ENCODE data around the gene DDAH1. TPM values are rescaled to one million over a fixed set of nuclear protein-coding genes. Genes with fewer than 3 reads are reported as not detected.

DDAH1 gene
- total RNA-seq, 1 donor from 2014 or later = 46.6 TPM

DNA sequence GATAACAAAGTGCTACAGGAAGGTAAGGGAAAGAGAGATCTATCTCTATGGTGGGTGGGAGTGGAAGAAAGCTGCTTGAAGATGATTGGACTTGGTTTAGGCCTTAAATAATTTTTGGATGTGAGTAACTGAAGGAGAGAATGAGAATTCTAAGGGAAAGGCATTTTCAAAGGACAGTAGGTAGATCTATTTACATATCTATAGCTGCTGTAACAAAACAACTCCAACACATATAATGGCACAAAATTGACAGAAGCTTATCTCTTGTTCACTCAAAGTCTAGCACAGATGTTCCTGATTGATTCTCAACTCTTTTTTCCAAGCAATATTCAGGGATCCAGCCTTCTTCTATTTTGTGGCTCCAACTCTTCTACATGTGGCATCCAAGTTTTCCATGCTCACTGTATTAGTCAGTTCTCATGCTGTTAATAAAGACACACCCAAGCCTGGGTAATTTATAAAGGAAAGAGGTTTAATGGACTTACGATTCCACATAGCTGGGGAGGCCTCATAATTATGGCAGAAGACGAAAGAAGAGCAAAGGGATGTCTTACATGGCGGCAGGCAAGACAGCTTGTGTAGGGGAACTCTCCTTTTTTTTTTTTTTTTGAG, 3.1 kb upstream of the DDAH1 start:
- no peak for DNase-seq

DNA sequence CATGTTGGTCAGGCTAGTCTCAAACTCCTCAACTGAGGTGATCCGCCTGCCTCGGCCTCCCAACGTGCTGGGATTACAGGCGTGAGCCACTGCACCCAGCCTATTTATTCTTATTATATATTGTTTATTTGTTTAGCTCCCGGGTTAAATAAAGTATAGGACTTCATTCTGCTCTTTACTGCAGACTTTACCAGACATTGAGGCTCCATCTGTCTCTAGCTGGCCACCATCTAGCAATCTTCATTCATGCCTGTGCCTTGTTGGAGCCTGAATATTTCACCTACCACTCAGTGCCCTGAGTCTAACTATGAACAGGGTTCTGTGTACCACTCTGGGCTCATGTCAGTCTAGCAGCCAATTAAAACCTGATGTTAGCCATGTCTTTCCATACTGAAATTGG, 2.1 kb upstream of the DDAH1 start:
- no peak for DNase-seq

DNA sequence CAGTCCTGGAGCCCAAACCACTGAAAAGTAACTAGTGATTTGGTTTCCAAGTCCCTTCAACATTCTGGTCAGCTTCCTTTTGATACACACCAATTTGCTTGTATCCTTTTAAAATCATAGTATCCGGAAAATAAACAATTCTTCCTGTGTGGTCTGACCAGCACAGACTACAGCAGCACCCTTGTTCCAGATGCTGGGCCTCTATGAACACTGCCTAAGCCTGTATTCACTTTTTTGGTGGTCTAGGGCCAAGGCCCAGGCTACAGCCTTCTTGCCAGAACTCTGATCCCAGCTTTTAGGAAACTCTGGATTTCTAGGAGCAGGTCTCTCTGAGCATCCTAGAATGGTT, 801 bp upstream of the DDAH1 start:
- no peak for DNase-seq

DNA sequence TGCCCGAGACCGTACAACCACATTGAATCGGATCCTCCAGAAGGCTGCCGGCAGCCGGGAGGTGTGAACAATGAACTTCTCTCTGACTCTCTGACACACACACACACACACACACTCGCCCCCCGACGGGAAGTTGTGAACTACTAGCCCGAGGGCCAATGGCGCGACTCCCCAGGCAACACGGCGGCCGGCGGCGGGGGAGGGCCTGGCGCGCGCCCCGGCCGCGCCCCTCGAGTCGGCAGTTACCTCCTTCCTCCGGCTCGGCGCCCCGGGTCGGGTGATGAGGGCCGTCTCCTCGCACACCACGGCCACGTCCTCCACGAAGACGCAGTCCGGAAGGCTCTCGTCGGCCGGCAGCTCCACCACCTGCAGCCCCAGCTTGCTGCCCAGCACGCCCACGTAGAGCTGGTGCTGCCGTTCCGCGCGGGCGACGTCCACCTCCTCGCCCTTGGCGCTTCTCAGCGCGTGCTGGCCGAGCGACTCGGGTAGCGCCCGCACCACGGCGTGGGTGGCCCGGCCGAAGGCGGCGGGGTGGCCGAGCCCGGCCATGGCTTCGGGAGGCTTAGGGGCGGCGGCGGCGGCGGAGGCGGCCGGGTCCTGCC, 361 bp downstream of the DDAH1 start:
- DNase-seq = peak; percentile 95

DNA sequence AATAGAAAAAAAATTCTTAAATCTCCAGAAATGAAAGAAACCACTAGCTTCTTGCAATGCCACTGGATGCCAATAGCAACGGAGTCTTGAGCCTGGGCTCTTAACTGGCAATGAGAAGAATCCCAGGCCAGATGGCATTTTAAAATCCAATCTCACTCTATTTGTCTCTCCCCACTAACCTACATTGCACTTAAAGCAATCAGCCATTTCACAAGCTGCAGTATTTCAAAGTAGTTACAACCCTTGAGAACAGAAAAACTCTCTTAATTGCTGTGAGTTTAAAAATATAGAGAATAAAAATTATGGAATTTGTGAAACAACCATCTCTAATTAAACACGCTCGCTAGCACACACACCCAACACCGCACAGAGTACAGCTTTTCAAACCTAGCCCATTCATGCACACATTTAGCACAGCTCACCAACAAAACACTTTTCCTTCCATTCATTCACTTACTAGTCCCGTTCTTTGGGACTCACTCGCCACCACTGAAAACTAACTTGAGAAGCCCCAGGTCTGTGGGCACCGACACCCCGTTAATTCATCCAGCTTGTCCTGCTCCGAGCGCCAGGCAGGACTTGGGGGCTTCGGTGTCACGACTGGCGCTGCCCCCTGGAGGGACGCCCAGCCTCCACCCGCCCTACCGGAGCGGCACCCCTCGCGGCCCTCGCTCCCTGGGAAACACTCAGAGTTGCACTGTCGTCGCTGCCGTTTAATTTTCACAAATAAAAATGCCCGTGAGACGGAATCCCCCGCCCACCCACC, 1.0 kb downstream of the DDAH1 start:
- peak; percentile 53 for DNase-seq

DNA sequence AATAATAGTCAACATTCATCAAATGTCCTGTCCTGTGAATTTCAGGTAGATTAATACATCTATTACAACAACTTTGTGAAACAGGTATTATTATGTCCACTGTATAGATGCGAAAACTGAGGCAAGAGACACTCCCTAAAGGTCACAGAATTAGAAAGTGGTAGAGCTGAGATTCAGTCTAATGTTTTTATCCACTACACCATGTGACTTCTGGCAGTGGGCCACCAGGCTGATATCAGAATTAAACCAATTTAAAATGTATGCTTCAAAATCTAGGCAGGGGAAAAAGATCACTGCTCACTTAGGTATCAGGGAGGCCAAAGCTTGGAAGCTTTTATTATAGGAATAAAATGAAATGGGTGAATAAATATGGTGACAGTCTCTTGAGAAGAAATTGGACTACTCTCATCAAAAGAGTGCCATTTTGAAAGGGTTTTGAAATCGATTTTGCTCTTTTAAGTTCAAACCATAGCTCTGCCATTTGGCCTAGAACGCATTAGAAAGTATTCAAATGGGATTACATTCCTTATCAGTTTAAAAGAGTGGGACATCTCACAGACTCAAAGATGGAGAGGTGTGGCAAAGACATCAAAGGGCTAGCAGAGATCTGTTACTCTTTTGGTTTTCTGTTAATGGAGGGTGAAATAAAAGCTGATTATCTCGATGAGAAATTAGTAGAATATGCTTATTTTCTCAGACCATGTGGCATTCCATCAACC, 1.9 kb downstream of the DDAH1 start:
- DNase-seq = no peak

DNA sequence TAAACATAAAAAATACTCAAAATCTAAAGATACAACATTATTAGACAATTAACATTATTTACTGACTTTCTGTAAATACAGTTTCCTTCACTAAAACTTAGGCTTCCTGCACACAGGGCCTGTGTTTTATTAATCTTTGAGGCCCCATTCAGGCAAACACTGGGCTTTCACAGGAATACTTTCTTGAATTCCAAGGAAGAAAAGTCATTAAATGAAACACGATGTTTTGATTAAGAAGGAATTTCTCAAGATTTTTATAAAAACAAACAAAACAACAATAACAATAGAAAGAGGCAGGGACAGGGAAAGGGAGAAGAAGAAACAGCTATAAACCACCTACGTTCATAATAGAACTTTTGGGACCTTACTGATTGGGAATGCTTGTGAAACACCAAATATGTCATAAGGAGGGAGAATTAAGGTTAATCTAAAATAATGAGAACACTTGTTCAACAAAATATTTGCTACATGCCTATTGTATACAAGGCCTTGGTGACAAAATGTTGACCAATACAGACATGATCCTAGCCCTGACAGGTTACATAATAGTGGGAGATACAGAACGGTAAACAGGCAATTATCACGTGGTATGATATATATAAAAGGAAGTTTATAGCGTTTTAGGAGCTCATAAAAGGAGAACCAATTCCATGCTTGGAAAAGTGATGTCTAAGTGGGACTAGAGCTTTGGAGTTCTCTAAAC, 3.6 kb downstream of the DDAH1 start:
- DNase-seq = no peak

DNA sequence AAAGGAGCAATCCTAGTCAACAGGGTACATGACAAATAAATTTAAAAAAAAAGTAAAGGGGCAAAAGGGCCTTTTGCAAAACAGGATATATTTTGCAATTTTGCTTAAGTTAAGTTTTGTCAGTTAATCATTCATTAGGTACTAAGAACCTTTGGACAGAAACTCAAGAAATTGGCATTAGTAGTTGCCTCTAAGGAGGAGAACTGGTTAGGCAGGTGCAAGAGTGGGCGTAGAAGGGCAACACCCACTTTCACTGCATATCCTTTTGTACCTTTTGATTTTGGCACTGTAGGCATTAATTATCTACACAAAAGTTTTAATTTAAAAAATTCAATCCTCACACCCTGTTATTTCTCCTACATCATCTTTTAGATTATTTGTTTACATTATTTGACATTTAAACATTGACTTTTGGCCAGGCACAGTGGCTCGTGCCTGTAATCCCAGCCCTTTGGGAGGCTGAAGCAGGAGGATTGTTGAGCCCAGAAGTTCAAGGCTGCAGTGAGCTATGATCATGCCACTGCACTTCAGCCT, 4.3 kb downstream of the DDAH1 start:
- DNase-seq = no peak

DNA sequence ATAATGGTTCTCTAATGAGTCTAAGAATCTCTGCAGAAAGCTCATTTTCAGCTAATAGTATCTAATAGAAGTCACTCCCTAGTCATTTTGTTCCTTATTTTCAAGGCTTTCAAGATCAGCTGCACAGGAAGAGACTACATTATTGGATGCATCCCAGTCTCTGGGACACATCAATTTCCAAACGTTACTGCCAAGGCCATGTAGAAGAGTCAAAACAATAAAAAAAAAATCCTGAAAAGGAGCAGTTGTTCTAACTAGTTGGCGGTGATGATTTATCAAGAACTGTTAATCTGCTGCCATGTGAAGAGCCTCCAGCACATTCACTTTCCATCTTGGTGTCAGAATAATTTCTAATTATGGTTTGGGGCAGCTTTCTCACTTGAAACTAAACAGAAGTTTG, 5.7 kb downstream of the DDAH1 start:
- DNase-seq = no peak

DNA sequence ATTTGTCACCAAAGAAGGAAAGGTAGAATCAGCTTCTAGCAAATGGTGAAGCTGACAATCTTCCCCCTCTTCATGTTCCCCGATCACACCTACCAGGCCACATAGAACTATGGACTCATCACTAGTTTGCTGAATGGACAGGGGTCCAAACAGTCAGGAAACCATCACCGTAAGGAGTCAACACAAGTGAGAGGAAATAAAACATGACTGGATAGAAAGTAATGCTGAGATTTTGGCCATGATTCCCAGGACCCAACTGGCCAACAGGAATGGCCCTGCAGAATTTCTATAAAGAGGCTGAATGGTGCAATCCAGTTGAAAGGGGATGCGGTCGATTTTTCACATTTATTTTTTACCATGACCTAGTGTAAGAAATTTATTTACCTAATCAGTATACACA, 10.7 kb downstream of the DDAH1 start:
- DNase-seq = no peak

DNA sequence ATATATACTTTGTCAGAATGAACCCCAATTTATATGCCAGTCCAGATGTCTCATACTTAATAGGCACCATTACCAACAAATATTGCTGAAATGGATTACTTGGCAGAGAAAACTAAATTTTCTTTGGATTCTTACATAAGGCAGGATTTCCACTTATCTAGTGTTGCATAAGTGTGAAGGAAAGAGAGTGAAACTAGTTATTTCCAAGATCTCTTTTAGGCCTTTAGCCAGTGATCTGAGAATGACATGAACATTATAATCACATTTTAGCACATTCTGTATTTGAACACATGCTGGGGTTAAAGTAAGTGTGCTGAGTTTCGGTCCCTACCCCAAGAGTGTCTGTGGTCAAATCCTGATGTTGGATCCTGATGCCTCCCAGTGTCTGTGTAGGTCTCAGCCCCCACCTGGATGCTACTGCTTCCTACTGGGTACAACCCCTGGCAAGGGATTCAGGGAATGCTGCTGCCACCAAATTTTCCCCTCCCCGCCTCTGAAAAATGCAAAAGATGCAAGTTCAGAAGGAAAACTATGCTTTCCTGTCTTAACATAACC, 11.2 kb downstream of the DDAH1 start:
- DNase-seq = no peak

DNA sequence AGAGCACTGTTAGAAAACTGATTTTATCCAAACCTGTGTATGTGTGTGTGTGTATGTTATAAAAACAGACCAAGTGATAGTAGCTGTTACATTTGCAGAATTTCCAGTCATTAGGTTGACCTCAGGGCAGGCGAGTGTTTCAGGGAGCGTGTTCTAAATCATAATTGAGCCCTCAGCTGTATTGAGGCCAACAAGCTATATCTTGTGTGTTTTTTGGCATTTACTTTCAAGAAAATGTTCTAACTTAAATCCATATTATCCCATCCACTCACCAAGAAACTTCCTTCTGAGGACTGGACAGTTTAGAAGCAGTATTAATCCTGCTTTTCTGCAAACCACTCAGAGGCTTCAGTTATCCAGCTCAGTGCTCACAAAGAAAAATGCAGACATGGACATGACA, 12.0 kb downstream of the DDAH1 start:
- DNase-seq = no peak

DNA sequence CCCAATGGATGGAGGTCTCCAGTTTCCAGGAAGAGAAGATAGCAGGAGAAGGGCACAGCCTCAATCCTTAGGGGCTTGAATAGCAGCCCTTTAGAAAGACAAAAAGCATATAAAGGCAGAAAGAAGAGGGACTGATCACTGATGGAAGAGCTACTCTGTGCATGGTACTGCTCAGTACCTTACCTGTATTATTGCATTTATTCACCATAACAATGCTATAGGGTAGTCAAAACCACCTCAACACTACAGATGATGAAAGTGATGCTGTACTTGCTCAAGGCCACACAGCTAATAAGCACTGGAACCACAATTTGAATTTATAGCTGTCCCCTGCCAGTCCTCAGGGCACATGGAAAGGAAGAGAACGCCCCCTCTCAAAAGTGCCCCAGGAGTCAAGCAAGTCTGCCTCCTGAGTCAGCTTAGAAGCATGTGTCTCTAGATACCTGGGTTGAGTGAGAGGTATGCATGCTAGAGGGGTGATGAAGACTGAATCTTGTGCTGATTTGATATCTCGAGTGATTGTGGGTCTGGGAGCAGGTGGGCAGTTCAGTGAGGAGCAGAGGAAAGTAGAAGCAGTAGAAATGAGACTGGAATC, 13.6 kb downstream of the DDAH1 start:
- no peak for DNase-seq

DNA sequence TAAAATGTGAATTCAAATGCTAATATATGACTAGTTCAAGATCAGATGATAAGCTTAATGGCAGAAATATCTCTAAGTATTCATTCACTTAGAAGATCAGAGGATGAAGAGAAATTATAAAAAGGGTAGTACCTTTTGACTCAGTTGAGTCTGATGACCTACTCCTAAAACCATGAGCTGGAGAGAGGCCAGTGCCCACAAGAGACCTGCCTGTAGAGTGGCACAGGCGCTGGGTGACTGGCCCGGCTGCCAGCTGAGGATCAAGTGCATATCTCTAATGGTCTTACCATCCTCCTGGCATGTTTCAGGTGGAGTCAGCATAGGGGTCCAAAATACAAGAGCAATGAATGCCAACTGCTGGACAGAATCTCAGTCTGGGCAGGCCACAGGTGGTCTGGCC, 14.1 kb downstream of the DDAH1 start:
- DNase-seq = no peak

DNA sequence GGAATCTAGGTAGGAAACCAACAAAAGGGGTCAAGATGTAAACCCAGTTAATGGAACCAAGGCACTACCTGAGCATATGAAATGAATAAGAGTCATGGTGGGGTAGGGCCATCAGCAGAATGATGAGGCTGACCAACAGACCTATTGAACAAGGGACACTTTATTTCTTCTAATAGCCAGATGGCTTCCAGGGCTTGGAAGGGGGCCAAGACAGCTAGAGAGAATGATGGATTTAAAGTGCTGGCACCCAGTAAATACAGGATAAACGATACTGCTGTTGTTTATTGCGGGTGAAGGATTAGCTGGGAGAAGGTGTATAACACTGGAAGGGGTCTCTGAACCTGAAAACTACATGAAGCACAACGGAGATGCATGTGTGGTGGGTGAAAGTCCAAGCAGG, 15.6 kb downstream of the DDAH1 start:
- DNase-seq = no peak

DNA sequence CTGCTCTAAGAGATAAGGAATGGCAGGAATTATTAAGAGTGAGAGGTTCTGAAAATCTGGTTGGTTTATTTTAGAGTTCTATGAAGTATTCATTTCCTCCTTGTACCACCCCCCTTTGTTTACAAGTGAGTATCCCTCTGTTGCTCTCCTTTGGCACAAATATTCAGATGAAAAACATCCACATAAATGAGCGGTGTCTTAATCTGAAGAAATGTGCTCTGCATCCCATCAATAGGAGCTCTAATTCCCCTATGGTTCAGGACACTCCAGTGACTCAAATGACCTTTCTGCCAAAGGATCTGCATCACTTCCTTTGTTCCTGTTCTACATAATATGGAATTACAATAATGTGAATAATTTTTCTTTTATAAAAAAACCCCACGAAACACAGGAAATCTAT, 16.6 kb downstream of the DDAH1 start:
- peak; percentile 95 for DNase-seq

DNA sequence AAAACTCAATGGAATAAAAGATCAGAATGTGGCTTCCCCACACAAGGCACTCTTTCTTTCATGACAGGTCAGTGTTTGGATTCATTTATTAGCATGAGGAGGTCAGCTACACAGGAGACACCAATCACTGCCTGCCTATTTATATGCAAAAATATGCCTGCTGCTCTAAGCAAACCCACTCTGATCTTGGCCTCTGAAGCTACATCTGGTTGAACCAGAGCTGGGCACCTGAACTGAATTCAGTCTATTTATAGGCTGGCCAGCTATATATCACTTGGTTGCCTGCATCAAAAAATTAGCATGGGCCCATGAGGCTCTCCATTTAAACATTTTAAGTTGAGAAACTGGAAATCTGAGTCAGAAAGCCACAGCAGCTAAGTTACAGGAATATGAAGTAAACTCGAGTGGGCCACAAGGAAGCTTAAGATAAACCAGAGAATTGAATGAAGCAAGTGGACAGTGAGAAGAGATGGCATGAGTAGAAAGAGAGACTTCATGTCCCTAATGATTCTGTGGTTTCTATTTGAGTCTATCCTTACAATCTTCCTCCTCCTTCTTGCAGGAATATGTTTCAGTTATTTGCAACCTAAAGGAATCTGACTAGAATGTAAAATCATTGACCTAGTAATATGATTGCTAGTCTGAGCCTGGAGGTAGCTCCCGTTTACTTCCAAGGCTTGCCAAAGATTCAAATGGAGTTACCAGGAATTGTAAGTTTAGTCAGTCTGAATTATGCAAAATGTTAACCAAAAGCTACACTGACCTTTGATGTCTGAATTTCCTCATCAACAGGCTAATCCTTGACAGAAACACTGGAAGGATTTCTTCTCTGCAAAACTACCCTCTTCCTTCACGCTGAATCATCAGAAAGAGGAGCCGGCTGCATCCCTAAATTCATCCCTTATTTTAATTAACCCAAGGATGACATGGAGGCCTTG, 17.7 kb downstream of the DDAH1 start:
- no peak for DNase-seq

DNA sequence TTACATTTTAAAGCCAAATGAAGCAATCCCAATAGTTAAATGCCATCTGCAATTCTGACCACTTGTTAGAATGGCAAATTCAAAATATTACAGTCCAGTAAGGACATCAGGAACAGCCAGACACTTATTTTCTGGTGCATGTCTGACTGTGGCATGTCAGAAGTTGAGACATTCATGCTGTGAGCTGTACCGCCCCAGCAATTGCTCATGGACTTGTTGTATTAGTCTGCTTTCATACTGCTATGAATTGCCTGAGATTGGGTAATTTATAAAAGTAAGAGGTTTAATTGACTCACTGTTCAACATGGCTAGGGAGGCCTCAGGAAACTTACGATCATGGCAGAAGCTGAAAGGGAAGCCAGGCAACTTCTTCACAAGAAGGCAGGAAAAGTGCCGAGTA, 19.1 kb downstream of the DDAH1 start:
- DNase-seq = no peak

DNA sequence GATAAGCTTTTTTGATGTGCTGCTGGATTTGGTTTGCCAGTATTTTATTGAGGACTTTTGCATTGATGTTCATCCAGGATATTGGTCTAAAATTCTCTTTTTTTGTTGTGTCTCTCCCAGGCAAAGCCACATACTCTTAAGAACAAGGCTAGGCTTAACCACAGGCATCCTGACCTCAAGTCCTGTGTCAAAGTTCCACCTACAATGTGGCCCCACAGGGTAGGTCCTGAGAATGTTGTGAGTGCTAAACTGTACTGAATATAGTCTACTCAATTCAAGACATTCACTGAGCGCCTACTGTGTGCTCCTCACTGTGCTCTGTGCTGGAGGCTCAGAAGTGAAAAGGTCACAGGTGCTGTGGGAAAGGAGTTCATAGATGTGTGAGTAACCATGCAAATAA, 20.6 kb downstream of the DDAH1 start:
- DNase-seq = no peak

DNA sequence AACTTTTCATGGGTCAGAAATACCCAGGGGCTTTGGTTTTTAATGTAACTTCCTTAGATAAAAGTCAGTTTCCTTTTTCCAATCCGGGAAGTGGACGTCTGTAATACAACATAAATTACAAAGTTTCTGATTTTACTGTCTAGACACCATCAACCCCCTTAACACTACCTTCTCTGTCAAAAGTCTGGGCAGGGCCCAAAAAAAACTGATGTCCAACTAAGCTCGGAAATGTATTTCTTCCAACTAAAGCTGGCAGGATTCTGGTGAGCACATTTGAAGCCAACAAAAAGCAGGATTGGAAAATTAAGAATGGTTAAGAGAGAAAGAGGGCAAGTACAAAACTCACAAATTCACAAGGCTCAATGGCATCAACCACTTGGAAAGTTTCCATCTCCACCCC, 24.3 kb downstream of the DDAH1 start:
- no peak for DNase-seq

DNA sequence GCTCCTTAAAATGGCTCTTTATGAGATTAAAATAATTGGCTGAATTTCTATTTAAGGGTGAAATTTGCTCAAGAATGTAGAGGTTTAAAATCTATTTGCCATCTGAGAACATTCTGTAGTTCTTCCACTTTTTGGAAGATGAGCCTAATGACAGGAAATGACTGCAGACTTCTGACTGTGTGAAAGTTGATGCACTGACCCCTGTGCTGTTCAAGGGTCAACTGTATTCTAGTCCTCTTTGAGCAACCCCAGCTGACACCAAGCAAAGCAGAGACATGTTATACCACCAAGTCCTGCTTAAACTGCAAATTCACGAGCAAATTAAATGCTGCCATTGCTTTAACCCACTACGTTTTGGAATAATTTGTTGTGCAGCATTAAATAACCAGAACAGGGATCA, 26.6 kb downstream of the DDAH1 start:
- no peak for DNase-seq
